Naive B cell (primary cell): ENCODE measurements around the gene TRPM2. TPM values are rescaled to one million over a fixed set of nuclear protein-coding genes. Genes with fewer than 3 reads are reported as not detected.
A peak's percentile ranks its signal among the peaks of the same experiment; 100 is the strongest.

Experiments
- ATAC-seq, 2 donors: fragments of 150-1000 bp; cut with Tn5 transposase; 2 replicates each; pipeline ENCODE4 v1.10.0; 2021; ENCODE audit warnings: low read depth in 2 of 2, mild to moderate bottlenecking in 2 of 2, moderate library complexity in 2 of 2
- DNase-seq: peaks from one replicate; pipeline ENCODE4 v3.0.0; 2022
- H3K27ac Mint-ChIP-seq, 6 donors: one replicate each; pipeline ENCODE4 v1.8.0; 2020 to 2022; ENCODE audit warnings: mild to moderate bottlenecking in 6 of 6, mixed read lengths in 6 of 6, moderate library complexity in 5 of 6, inconsistent platforms in 2 of 6
- H3K27me3 Mint-ChIP-seq, 3 donors: one replicate each; pipeline ENCODE4 v1.8.0; 2021 to 2022; ENCODE audit warnings: mixed read lengths in 3 of 3, mild to moderate bottlenecking in 1 of 3
- H3K36me3 Mint-ChIP-seq, 2 donors: one replicate each; pipeline ENCODE4 v1.8.0; 2020 to 2022; ENCODE audit warnings: mixed read lengths in 2 of 2, inconsistent platforms in 1 of 2, mild to moderate bottlenecking in 1 of 2
- H3K4me1 Mint-ChIP-seq, 3 donors: one replicate each; pipeline ENCODE4 v1.8.0; 2020 to 2022; ENCODE audit warnings: mixed read lengths in 3 of 3, inconsistent platforms in 1 of 3, mild to moderate bottlenecking in 1 of 3, moderate library complexity in 1 of 3
- H3K4me3 Mint-ChIP-seq, 8 donors: one replicate each; pipeline ENCODE4 v1.8.0; 2020 to 2022; ENCODE audit warnings: mild to moderate bottlenecking in 8 of 8, mixed read lengths in 8 of 8, moderate library complexity in 8 of 8, inconsistent platforms in 2 of 8
- H3K9me3 Mint-ChIP-seq, 7 donors: one replicate each; pipeline ENCODE4 v1.8.0; 2020 to 2022; ENCODE audit warnings: mixed read lengths in 7 of 7, mild to moderate bottlenecking in 5 of 7, inconsistent platforms in 2 of 7, moderate library complexity in 1 of 7
- polyA plus RNA-seq, 6 donors: library from polyadenylated mRNA; unstranded; fragments of 300-500 nt; fragmentation: Illumina TruSeq; gene quantifications; one replicate each; pipeline ENCODE4 v1.2.3, GENCODE V29; 2021; ENCODE audit warnings: low read depth in 6 of 6

TRPM2 gene
- polyA plus RNA-seq, 6 donors from 2014 or later, result 0.48 to 4.8 (median 2.6) TPM

DNA sequence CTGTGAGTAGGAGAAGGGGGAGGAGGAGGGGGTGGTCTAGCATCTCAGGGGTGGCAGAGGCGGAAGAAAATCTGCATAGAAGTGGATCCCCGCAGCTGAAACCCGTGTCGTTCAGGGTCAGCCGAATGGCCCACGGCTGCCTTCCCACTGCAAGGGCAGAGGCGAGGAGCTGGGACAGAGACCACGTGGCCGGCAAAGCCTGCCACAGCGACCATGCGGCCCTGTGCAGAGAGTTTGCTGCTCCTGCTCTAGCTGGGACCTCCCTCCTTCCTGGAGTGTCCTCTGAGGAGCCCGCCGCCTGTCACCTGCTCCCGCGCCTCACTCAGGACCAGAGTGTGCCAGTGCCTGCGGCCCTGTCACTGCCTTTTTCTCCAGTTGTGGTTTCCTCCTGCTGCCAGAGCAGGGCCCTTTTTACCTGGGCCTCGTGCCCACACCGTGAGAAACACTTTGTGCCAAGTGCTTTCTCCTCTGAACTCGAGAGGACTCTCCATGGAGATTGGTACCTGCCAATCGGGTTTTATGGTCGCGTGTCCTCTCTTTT, 5.4 kb upstream of the TRPM2 start:
- Mint-ChIP-seq H3K4me3 (no peak overlapping the region), H3K9me3 (no peaks in the 10 kb centered on the region), H3K27me3 (peaks cover 0 to 29% (median 5%) of the 10 kb centered on the region in 3 donors), H3K4me1 (peaks cover 8 to 13% (median 10%) of the 10 kb centered on the region in 3 donors), H3K27ac (no peak overlapping the region), H3K36me3 (no peaks in the 10 kb centered on the region)
- DNase-seq (no peak), ATAC-seq (no peak)

DNA sequence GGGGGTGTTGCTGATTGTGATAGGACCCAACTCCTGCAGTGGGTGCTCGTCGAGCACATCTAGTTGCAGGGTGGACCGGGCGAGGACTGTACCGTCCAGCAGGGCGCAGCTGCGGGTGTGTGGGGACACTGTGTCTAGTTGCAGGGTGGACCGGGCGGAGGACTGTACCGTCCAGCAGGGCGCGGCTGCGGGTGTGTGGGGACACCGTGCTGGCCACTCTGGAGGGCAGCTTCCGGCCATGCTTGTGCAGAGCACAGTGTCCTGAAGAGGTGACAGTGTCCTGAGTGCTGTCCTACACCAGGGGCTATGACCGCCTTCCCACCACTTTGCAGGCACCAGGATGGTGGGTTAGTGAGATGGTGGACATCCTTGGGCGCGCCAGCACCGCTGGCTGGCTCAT, 4.6 kb upstream of the TRPM2 start:
- Mint-ChIP-seq H3K36me3 (no peaks in the 10 kb centered on the region), H3K27ac (no peak overlapping the region), H3K4me1 (peaks cover 16 to 22% (median 19%) of the 10 kb centered on the region in 3 donors), H3K27me3 (peaks cover 0 to 29% (median 5%) of the 10 kb centered on the region in 3 donors), H3K4me3 (peak overlapping the region in 3 of 8 donors; percentile 44 to 51 (median 47)), H3K9me3 (no peaks in the 10 kb centered on the region)
- ATAC-seq (no peak), DNase-seq (no peak)

DNA sequence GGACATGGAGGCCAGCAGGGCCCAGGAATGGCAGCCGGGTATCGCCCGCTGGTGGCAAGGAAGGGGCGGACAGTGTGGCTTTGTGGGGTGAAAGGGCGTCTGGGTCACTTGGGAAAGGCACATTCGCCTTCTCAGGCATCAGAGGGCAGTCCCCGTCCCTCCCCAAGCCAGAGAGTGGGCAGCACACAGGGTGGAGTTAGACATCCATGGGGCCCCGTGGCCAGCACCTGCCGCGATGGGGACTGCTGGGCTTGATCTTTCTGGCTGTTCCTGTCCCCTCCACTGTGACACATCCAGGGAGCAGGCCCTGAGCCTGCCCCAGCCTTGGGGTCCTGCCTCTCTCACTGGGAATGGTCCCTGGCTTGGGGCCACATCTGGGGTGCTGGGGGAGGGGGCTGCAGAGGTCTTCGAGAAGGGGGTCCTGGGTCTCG, 4.0 kb upstream of the TRPM2 start:
- Mint-ChIP-seq H3K27ac (no peak overlapping the region), H3K36me3 (no peaks in the 10 kb centered on the region), H3K9me3 (no peaks in the 10 kb centered on the region), H3K27me3 (peaks cover 0 to 29% (median 5%) of the 10 kb centered on the region in 3 donors), H3K4me1 (peaks cover 22 to 28% (median 25%) of the 10 kb centered on the region in 3 donors), H3K4me3 (peak overlapping the region in 3 of 8 donors; percentile 41 to 71 (median 51))
- DNase-seq (no peak), ATAC-seq (no peak)

DNA sequence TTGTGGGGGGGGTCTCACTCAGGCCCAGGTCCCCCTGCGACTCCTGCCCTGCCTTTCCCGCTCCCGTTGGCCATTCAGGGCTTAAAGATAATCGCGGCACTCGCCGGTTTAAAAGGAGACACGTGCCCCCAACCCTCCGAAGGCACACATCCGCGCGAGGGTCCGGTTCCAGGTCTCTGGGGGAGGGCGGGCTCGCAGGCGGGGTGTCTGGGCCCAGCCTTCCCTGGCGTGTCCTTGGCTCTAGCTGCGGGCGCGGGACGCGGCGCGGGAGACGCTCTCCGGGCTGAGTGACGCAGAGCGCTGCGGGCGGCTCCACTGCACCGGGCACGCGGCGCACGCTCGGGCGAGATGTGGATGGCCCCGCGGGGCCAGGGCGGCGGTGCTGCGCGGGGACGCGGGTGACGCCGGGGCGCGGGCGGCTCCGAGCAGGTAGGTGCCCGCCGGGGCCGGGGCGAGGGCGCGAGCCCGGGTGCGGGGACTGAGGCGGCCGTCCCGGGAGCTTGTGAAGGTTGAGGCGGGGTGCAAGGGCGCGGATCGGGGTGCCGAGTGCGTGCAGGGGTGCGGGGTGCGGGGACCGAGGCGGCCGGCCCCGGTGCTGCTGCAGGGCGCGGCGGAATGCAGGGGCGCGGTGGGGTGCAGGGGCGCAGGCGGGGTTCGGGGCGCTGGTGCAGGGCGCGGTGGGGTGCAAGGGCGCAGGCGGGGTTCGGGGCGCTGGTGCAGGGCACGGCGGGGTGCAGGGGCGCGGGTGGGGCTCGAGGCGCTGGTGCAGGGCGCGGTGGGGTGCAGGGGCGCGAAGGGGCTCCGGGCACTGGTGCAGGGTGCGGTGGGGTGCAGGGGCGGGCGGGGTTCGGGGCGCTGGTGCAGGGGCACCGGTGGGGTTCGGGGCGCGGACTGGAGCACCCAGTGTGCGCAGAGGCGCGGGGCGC, 3.3 kb upstream of the TRPM2 start:
- no peak for DNase-seq
- H3K36me3 Mint-ChIP-seq, result no peaks in the 10 kb centered on the region
- peak overlapping the region in 1 of 8 donors; percentile 51 for H3K4me3 Mint-ChIP-seq

DNA sequence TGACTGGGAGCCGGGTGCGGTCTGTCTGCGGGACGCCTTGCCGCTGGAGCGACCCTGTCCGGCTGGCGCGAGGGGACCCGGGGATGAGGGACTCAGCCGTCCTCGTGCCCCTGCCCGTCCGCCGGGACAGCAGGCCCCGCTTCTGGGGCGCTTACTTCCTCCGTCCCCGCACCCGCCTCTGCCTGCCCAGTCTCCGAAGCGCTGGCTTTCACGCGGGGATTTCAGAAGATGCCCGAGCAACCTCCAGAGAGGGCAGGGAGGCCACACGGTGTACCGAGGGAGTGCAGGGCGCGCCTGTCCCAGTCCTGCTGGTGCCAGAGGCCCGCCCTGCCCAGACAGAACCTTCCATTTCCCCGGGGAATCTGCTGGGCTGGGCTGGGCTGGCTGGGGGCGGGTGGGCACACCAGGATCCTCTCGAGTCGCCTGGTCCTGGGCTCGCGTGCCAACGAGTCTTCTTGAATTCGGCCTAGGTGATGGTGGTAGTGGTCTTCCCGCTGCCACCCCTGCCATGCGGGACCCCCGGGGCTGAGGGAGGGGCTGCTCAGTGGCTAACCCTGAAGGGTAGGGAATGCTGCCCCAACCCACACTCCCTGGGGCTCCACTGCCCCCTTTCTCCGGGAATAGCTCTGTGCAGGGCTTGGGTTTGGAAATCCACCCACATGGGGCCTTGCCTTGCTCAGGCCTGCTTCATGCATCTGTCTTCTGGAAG, 2.5 kb upstream of the TRPM2 start:
- H3K4me1 Mint-ChIP-seq, result peaks cover 36 to 42% (median 38%) of the 10 kb centered on the region in 3 donors
- peaks cover 0 to 3% (median 0%) of the 10 kb centered on the region in 7 donors for H3K9me3 Mint-ChIP-seq
- H3K4me3 Mint-ChIP-seq, result peak overlapping the region in 3 of 8 donors; percentile 45 to 51 (median 49)
- DNase-seq (no peak), ATAC-seq (no peak)
- no peak overlapping the region for H3K27ac Mint-ChIP-seq
- H3K27me3 Mint-ChIP-seq, result peaks cover 0 to 22% (median 5%) of the 10 kb centered on the region in 3 donors
- no peaks in the 10 kb centered on the region for H3K36me3 Mint-ChIP-seq

More for the DNA sequence above, 3.3 kb upstream of the TRPM2 start:
- ATAC-seq, result peak in 1 of 2 donors; percentile 24
- Mint-ChIP-seq H3K4me1 (peaks cover 29 to 34% (median 31%) of the 10 kb centered on the region in 3 donors), H3K27me3 (peaks cover 0 to 23% (median 5%) of the 10 kb centered on the region in 3 donors), H3K9me3 (no peaks in the 10 kb centered on the region), H3K27ac (no peak overlapping the region)

DNA sequence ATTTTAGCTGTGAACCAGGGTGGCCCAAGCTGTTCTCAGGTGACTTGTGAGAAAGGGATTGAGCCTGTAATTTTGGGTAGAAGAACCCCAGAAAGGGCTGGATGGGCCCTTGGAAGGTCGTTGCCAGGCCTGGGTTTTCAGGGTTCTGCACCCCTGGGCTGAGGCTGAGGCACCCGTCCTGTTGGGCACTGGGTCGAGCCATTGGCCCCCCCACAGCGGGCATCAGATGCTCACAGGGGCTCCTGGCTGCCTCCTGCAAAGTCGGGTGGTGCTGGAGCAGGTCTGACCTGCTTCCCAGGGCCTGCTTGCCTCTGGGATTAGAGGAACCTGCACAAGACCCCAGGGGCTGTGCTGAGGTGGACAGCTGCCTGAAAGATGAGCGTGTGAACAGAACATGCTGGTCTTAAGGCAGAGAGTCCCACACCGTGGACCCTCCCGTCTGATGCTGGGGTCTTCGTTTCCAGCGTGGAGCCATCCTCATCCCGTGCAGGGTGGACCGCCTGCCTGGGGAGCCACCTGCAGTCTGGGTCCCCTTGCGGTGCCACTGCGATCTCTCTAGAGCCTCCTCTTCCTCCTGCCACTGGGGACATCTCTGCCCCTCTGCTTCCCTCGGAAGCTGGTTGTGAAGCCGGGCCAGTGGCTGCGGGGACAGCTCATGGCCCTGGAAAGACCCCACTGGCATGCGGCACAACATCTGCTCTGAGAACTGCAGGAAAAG, 1.7 kb upstream of the TRPM2 start:
- Mint-ChIP-seq H3K4me3 (peak overlapping the region in 7 of 8 donors; percentile 29 to 82 (median 49)), H3K4me1 (peaks cover 39 to 49% (median 43%) of the 10 kb centered on the region in 3 donors), H3K9me3 (peaks cover 0 to 3% (median 0%) of the 10 kb centered on the region in 7 donors), H3K36me3 (no peaks in the 10 kb centered on the region), H3K27ac (no peak overlapping the region), H3K27me3 (peaks cover 0 to 22% (median 5%) of the 10 kb centered on the region in 3 donors)
- ATAC-seq (no peak), DNase-seq (no peak)

DNA sequence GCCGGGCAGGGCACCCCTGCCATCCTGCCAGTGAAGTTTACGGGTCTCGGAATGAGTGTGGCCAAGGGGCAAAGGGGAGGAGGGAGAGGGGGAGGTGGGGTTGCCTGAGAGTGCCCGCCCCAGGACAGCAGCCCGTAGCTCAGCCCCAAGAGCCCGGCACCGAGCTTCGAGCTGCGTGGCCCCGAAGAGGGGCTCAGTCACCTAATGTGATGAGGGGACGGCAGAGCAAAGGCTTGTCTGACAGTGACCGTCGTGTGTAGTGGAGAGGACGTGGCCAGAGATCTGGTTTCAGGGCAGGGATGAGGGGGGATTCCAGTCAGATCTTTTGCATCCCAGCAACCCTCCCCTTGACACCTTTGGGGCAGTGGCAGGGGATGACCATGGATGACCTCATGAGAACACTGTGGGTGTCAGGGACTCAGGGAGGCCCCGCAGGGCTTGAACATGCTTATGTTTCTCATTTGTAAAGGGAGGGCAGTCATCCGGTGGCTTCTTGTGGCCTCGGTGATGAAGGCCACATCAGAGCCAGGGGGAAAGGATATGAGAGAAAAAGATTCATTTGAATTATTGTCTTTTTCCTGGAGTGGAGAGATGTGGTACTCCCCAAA, 1.1 kb upstream of the TRPM2 start:
- H3K4me1 Mint-ChIP-seq, result peaks cover 39 to 54% (median 43%) of the 10 kb centered on the region in 3 donors
- peaks cover 0 to 22% (median 4%) of the 10 kb centered on the region in 3 donors for H3K27me3 Mint-ChIP-seq
- DNase-seq (no peak), ATAC-seq (no peak)
- H3K9me3 Mint-ChIP-seq, result peaks cover 0 to 3% (median 0%) of the 10 kb centered on the region in 7 donors
- H3K36me3 Mint-ChIP-seq, result no peaks in the 10 kb centered on the region
- H3K4me3 Mint-ChIP-seq, result peak overlapping the region; percentile 33 to 94 (median 84)
- peak overlapping the region in 1 of 6 donors; percentile 37 for H3K27ac Mint-ChIP-seq

DNA sequence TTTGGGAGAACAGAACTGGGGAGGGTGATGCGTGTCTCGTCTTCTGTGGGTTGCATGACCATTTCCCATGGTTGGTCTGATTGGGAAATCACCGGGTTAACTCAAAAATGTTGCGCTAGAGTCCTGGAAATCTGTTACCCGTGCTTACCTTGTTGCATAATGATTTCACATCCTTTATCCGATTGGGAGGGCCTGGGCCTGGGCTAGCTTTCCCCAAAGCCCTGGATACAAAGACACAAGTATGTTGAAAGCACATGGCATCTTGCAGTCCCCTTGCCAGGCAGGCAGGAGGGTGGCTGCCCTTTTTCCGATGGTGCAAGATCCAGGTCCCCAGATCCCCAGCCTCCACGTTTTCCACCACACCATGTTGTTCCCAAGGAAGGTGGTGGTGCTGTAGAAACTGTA, 582 bp downstream of the TRPM2 start:
- ATAC-seq, result no peak
- Mint-ChIP-seq H3K9me3 (peaks cover 0 to 3% (median 0%) of the 10 kb centered on the region in 7 donors), H3K4me1 (peaks cover 39 to 54% (median 43%) of the 10 kb centered on the region in 3 donors), H3K36me3 (peaks cover 0 to 8% of the 10 kb centered on the region in 2 donors), H3K4me3 (peak overlapping the region; percentile 79 to 95 (median 89)), H3K27ac (peak overlapping the region in 4 of 6 donors; percentile 26 to 80 (median 52)), H3K27me3 (peaks cover 0 to 14% (median 0%) of the 10 kb centered on the region in 3 donors)
- no peak for DNase-seq

DNA sequence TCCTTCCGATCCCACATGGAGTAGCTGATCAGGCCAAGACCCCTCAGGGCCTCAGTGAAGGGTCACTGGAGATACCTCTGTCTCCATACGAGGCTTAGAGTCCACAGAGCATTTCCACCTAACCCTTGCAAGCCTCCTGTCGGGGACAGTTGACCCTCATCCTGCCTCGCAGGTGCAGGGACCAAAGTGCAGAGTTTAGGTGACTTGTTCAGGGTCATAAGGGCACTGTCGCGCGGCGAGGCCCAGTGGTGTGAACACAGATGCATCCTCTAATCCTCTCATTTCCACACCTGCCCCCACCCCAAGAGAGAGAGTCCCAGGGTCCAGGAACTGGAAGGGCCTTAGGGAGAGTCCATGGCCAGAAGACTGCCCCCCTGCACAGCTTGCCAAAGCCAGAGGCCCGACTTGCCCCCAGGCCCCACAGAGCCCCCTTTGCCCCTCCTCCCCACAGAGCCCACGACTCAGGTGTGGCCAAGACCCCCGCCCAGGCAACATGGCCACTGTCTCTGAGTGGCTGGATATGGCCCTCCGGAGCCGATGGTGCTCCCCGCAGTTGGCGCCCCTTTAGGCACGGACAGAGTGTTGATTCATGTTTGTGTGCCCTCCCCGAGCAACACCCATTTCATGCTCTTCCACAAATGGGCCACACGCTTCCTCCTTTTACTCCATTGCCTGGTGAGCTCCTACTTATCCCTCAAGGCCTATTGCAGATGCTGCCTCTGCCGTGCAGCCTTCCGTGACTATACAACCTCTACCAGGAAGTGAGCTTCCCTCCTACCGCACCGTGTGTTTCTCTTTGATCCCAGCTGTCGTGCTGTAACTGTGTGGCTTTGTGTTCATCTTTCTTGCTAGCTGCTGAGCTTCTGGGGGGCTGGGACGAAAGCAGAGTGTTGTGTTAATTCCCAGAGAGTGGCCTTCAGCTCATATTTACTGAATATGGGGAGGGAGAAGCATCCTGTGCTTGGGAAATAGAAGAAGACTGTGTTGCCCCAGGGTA, 1.7 kb downstream of the TRPM2 start:
- no peak for DNase-seq
- peak; percentile 43 to 52 for ATAC-seq
- H3K36me3 Mint-ChIP-seq, result peaks cover 0 to 8% of the 10 kb centered on the region in 2 donors
- H3K4me1 Mint-ChIP-seq, result peaks cover 42 to 62% (median 47%) of the 10 kb centered on the region in 3 donors
- peaks cover 0 to 5% (median 0%) of the 10 kb centered on the region in 3 donors for H3K27me3 Mint-ChIP-seq
- H3K27ac Mint-ChIP-seq, result peak overlapping the region; percentile 37 to 77 (median 62)
- peaks cover 0 to 3% (median 0%) of the 10 kb centered on the region in 7 donors for H3K9me3 Mint-ChIP-seq
- H3K4me3 Mint-ChIP-seq, result peak overlapping the region; percentile 79 to 95 (median 89)

DNA sequence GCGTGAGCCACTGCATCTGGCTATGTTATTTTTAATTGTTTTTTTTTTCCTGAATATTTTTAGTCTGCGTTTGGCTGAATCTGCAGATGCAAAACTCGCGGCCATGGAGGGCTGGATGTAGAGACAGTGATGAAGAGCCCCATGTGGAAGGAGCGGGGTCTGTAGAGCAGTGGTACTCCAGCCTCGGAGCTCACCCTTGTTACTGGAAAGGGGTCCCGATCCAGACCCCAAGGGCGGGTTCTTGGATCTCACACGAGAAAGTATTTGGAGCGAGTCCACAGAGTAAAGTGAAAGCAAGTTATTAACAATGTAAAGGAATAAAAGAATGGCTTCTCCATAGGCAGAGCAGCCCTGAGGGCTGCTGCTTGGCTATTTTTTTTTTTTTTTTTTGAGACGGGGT, 2.7 kb downstream of the TRPM2 start:
- peaks cover 48 to 70% (median 50%) of the 10 kb centered on the region in 3 donors for H3K4me1 Mint-ChIP-seq
- H3K27ac Mint-ChIP-seq, result peak overlapping the region in 4 of 6 donors; percentile 54 to 85 (median 69)
- H3K9me3 Mint-ChIP-seq, result peaks cover 0 to 3% (median 0%) of the 10 kb centered on the region in 7 donors
- H3K4me3 Mint-ChIP-seq, result peak overlapping the region in 1 of 8 donors; percentile 37
- ATAC-seq (no peak), DNase-seq (no peak)
- peaks cover 0 to 3% (median 0%) of the 10 kb centered on the region in 3 donors for H3K27me3 Mint-ChIP-seq
- H3K36me3 Mint-ChIP-seq, result peaks cover 0 to 8% of the 10 kb centered on the region in 2 donors

DNA sequence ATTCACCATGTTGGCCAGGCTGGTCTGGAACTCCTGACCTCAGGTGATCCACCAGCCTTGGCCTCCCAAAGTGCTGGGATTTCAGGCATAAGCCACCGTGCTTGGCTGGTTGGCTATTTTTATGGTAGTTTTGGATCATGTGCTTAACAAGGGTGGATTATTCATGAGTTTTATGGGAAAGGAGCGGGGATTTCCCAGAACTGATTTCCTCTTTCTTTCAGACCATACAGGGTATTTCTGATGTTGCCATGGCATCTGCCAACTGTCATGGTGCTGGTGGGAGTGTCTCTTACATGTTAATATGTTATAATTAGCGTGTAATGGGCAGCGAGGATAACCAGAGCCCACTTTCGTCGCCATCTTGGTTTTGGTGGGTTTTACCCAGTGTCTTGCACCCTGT, 3.2 kb downstream of the TRPM2 start:
- Mint-ChIP-seq H3K4me3 (peak overlapping the region in 3 of 8 donors; percentile 5 to 42 (median 37)), H3K36me3 (peaks cover 0 to 8% of the 10 kb centered on the region in 2 donors), H3K9me3 (peaks cover 0 to 3% (median 0%) of the 10 kb centered on the region in 7 donors), H3K27me3 (no peaks in the 10 kb centered on the region), H3K27ac (peak overlapping the region in 4 of 6 donors; percentile 54 to 85 (median 69)), H3K4me1 (peaks cover 48 to 69% (median 50%) of the 10 kb centered on the region in 3 donors)
- ATAC-seq (peak; percentile 26 to 32), DNase-seq (no peak)
